A549 treated with Mapracorat at 1 μM for 4 hours (cell line): ENCODE data around the gene TRIM62. TPM values are rescaled to one million over a fixed set of nuclear protein-coding genes. Genes with fewer than 3 reads are reported as not detected.

ENCODE experiments used
- total RNA-seq: library from RNA; stranded (reverse); fragments of 200-300 nt; extraction: Qiagen RNA extraction; gene quantifications from 5 replicates; pipeline ENCODE4 v1.2.3, GENCODE V29; 2022

The TRIM62 gene
- 1.9 to 2.6 TPM (median 2.3 TPM) in 5 replicates for total RNA-seq

GRCh38 chr1:33181921-33182341, at the start of gene TRIM62:
TRIM62 (minus strand) TSS chr1:33182043; CDS start chr1:33181432, 611 bp downstream.

Other genes with a start within 250 kb of the TRIM62 start
- gene RNF19B, start 217.2 kb downstream of the TRIM62 start, total RNA-seq = 18.9 to 20.1 TPM (median 19.4 TPM) in 5 replicates
- 145 to 161 TPM (median 149 TPM) in 5 replicates for gene AK2, start 145.2 kb downstream of the TRIM62 start, total RNA-seq
- 0.66 to 1.1 TPM (median 0.72 TPM) in 5 replicates for gene AZIN2, start 100.9 kb downstream of the TRIM62 start, total RNA-seq
- 9.1 to 12.6 TPM (median 9.5 TPM) in 5 replicates for gene ZNF362, start 74.4 kb upstream of the TRIM62 start, total RNA-seq
- gene A3GALT2, start 139.1 kb upstream of the TRIM62 start, total RNA-seq = not detected in 5 replicates
- 94.8 to 111 TPM (median 104 TPM) in 5 replicates for gene PHC2, start 249.1 kb upstream of the TRIM62 start, total RNA-seq